Heart right ventricle (tissue), 16 donors: ENCODE results near the gene CIDEA. TPM values are rescaled to one million over a fixed set of nuclear protein-coding genes. Genes with fewer than 3 reads are reported as not detected.
A peak's percentile ranks its signal among the peaks of the same experiment; 100 is the strongest.

ENCODE experiments used
- ATAC-seq, 8 donors: fragments of 200-7000 bp; cut with Tn5 transposase; one replicate each; pipeline ENCODE4 v1.9.1; 2020; ENCODE audit warnings: mild to moderate bottlenecking in 8 of 8, moderate library complexity in 8 of 8, moderate number of reproducible peaks in 1 of 8
- DNase-seq, 2 donors: peaks; one replicate each; pipeline ENCODE4 v3.0.0-alpha.2; 2020
- H3K27ac ChIP-seq, 10 donors: fragments of 200-600 bp; sonication (generic) in 2 of 10; one replicate each; pipeline versions ENCODE4 v1.5.0 to v1.8.0; 2020 to 2022; ENCODE audit warnings: mild to moderate bottlenecking in 3 of 10
- H3K27me3 ChIP-seq, 7 donors: fragments of 200-600 bp; one replicate each; pipeline ENCODE4 v1.8.0; 2021 to 2022; ENCODE audit warnings: mild to moderate bottlenecking in 2 of 7
- H3K36me3 ChIP-seq, 9 donors: fragments of 200-600 bp; sonication (generic) in 1 of 9; one replicate each; pipeline versions ENCODE4 v1.5.0 to v1.8.0; 2020 to 2022; ENCODE audit warnings: mild to moderate bottlenecking in 2 of 9
- H3K4me1 ChIP-seq, 9 donors: fragments of 200-600 bp; sonication (generic) in 1 of 9; one replicate each; pipeline versions ENCODE4 v1.5.0 to v1.8.0; 2020 to 2022; ENCODE audit warnings: mild to moderate bottlenecking in 4 of 9
- H3K4me3 ChIP-seq, 10 donors: fragments of 200-600 bp; sonication (generic) in 2 of 10; one replicate each; pipeline versions ENCODE4 v1.5.0 to v1.8.0; 2020 to 2022; ENCODE audit warnings: mild to moderate bottlenecking in 7 of 10, moderate library complexity in 2 of 10
- H3K9me3 ChIP-seq, 11 donors: fragments of 200-600 bp in 10 of 11; sonication (generic) in 2 of 11; one replicate each; pipeline versions ENCODE4 v1.5.0 to v1.8.0; 2013 to 2022; ENCODE audit warnings: mild to moderate bottlenecking in 2 of 11, control low read depth in 1 of 11, moderate library complexity in 1 of 11
- CTCF ChIP-seq, 9 donors: fragments of 200-600 bp; sonication (generic) in 2 of 9; IDR thresholded peaks; one replicate each; pipeline versions ENCODE4 v1.5.0 to v1.8.0; 2021 to 2022; ENCODE audit warnings: antibody characterized with exemption in 9 of 9, mild to moderate bottlenecking in 5 of 9, moderate library complexity in 1 of 9
- WGBS, 2 donors: extraction: QIAGEN DNeasy Blood & Tissue Kit; methylation state at CpG; one replicate each; pipeline ENCODE4 v1.1.7; 2013; ENCODE audit warnings: inconsistent platforms in 1 of 2; 5-methylcytosine and 5-hydroxymethylcytosine counted together
- intact Hi-C, 10 donors: fragments of 100-400 bp; cut with DNase I; formaldehyde crosslinking; loops; one replicate each; pipeline versions ENCODE4 v1.11.1 to v1.14.2; 2022
- polyA plus RNA-seq, 2 donors: library from polyadenylated mRNA; stranded (reverse); fragments of 200-250 nt; gene quantifications; one replicate each; pipeline ENCODE4 v1.2.3, GENCODE V29; 2013
- total RNA-seq, 10 donors: library from RNA; stranded (reverse); fragmentation: NEBNext Ultra II Directional in 3 of 10; extraction: Animal tissue kit (Norgen Biotek cat#: 25700) in 3 of 10; gene quantifications; one replicate each; pipeline versions ENCODE4 v1.2.1 to v1.2.4, GENCODE V29; 2021 to 2023
- donor health status: Arrhythmogenic right ventricular cardiomyopathy.
- donor health status: ischemic (EF 13 %, LVEDD 7.1; RV severe dilation, severe dysfunction).
- donor health status: healthy with polysubstance abuse.
- donor health status: DM: no; HTN: yes; CAD: no.
- donor health status: DM: no; HTN: no; CAD: no.
- donor health status: ischemic (EF 25% LVEDD 6.9; RV normal size, moderate dysfunction).
- donor health status: ischemic (EF 25% LVEDD 5.7; RV mildly dilated, moderate dysfunction).
- donor health status: healthy.
- donor health status: DM: yes; HTN: yes; CAD: no.
- donor health status: Ischemic cardiomyopathy.
- donor health status: ischemic (EF 35%, LVEDD 5.7; RV mildly dilated, moderate dysfunction).
- donor health status: nonischemic (EF 11% LVEDD 7.7; RV severe dilation, severe dysfunction).
- donor health status: DM: yes; HTN: yes; CAD: no.
- donor health status: PGD.
- donor health status: ischemic (EF 29% LVEDD 5.4; RV normal size, mild dysfunction).
- donor health status: nonischemic (EF 23%, LVEDD 6.1; RV moderate dilation, normal function).

Gene CIDEA
- total and polyA plus RNA-seq, 12 donors, result 0.37 to 6.8 (median 1.4) TPM; not detected in 2

- Histone ChIP-seq H3K27ac (no peak overlapping the region), H3K27me3 (peaks cover 0 to 4% (median 0%) of the 10 kb centered on the region in 7 donors), H3K36me3 (no peaks in the 10 kb centered on the region), H3K4me1 (no peaks in the 10 kb centered on the region), H3K4me3 (no peak overlapping the region), H3K9me3 (peaks cover 0 to 5% (median 0%) of the 10 kb centered on the region in 11 donors)
- TF ChIP-seq CTCF (IDR thresholded peaks at IDR 0.05), result no peak
- DNase-seq, result no peak
- intact Hi-C loops, result no loop called here
- no peak for ATAC-seq
- WGBS, 2 donors, result 90 to 94% methylated on average over 18 of the region's 18 CpGs
Measured at GRCh38 chr18:12295389-12296086, 41.4 kb downstream of the CIDEA start.

- intact Hi-C loops, result no loop called here
- Histone ChIP-seq H3K9me3 (peaks cover 0 to 5% (median 0%) of the 10 kb centered on the region in 11 donors), H3K4me1 (no peaks in the 10 kb centered on the region), H3K27ac (no peak overlapping the region), H3K27me3 (peaks cover 0 to 2% (median 0%) of the 10 kb centered on the region in 7 donors), H3K4me3 (no peak overlapping the region), H3K36me3 (no peaks in the 10 kb centered on the region)
- 94% methylated on average over 3 of the region's 3 CpGs for WGBS, 2 donors
- TF ChIP-seq CTCF (IDR thresholded peaks at IDR 0.05), result no peak
- no peak for DNase-seq
- ATAC-seq, result no peak
Measured at GRCh38 chr18:12296087-12296403, 41.9 kb downstream of the CIDEA start.

DNA sequence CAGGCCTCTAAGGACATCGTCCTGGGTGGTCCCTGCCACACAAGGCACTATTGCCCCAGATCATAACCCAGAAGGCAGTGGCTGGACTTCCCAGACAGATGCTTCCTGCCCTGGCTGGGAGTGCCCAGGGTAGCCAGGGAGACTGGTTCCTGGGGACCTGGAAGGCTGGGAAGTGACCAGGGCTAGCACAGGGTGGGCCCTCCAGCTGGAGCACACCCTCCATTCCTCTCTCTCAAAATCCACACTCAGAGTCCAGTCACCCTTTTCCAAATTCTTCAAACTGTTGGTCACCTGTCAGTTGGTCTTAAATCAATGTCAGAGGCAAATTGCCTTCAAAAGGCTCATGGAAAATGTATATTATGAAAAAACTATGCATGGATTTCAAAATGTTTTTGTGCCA is 42.3 kb downstream of the CIDEA start:
- WGBS, 2 donors, result 70 to 83% methylated on average over 1 of the region's 1 CpG
- intact Hi-C loops, result no loop called here
- ATAC-seq (peak in 2 of 8 donors; percentile 33 to 53), DNase-seq (no peak)
- H3K27me3 ChIP-seq, result no peaks in the 10 kb centered on the region
- peaks cover 0 to 5% (median 0%) of the 10 kb centered on the region in 11 donors for H3K9me3 ChIP-seq
- H3K4me3 ChIP-seq, result no peak overlapping the region
- H3K36me3 ChIP-seq, result no peaks in the 10 kb centered on the region
- H3K27ac ChIP-seq, result no peak overlapping the region
- no peaks in the 10 kb centered on the region for H3K4me1 ChIP-seq
- no peak for TF ChIP-seq CTCF (IDR thresholded peaks at IDR 0.05)

GRCh38 chr18:12299862-12300261 is 45.7 kb downstream of the CIDEA start:
- no peaks in the 10 kb centered on the region for H3K27me3 ChIP-seq
- TF ChIP-seq CTCF (IDR thresholded peaks at IDR 0.05), result no peak
- intact Hi-C loops, result no loop called here
- H3K27ac ChIP-seq, result no peak overlapping the region
- ATAC-seq (no peak), DNase-seq (no peak)
- H3K4me1 ChIP-seq, result no peaks in the 10 kb centered on the region
- no peaks in the 10 kb centered on the region for H3K36me3 ChIP-seq
- WGBS, 2 donors, result 86 to 87% methylated on average over 2 of the region's 2 CpGs
- H3K9me3 ChIP-seq, result peaks cover 0 to 5% (median 0%) of the 10 kb centered on the region in 11 donors
- no peak overlapping the region for H3K4me3 ChIP-seq
